GM12873 (cell line): ENCODE results near the gene HEXD.

Experiments used
- TF ChIP-seq, protein P1 (sequence below): IDR thresholded peaks from 2 replicates; pipeline ENCODE4 v1.5.1; 2012; ENCODE audit warnings: low read depth, mild to moderate bottlenecking, moderate library complexity, low read length, control low read depth; ENCODE audit not compliant: insufficient read depth; ENCODE audit errors: missing control alignments

Gene HEXD

DNA sequence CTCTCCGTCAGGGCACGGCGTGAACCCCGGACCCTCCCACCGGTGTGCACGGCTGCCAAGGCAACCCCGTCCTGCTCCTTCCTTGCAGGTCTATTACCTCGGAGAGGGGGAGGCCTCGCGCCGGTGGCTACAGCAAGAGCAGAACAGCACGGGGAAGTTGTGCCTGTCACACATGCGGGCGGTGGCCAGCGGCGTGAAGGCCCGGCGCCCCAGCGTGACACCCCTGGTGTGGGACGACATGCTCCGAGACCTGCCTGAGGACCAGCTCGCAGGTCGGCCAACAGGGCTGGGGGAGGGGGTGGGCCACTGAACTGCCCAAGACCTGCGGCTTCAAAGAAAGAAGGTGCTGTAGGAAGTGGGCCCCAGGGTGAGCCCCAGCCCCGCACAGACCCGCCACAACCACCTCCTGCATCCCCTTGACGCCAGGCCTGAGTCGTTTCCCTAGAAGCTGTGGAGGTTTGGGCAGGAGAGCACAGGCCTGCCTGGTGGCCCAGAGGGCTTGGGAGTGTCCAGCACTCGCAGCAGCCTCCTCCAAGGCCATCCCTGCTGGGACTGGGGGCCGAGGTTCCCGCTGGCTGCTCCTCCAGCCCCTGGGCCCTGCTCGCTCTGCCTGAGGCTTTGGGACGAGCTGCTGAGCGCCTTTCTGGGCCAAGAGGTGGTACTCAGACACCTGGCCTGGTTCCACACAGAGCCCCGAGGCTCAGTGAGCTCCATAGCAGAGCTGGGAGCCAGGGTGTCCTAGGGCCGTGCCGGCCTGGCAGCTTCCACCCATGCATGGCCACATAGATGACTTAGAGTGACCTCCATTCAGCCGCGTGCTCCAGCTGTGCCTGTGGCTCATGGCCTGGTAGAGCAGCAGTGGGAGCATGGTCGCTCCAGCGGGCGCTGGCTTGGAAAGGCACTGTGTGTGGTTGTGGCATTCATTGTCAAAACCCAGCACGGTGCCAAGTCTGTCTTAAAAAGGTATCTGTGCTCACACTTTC, 17.7 kb downstream of the HEXD start:
- TF ChIP-seq, protein P1, sequence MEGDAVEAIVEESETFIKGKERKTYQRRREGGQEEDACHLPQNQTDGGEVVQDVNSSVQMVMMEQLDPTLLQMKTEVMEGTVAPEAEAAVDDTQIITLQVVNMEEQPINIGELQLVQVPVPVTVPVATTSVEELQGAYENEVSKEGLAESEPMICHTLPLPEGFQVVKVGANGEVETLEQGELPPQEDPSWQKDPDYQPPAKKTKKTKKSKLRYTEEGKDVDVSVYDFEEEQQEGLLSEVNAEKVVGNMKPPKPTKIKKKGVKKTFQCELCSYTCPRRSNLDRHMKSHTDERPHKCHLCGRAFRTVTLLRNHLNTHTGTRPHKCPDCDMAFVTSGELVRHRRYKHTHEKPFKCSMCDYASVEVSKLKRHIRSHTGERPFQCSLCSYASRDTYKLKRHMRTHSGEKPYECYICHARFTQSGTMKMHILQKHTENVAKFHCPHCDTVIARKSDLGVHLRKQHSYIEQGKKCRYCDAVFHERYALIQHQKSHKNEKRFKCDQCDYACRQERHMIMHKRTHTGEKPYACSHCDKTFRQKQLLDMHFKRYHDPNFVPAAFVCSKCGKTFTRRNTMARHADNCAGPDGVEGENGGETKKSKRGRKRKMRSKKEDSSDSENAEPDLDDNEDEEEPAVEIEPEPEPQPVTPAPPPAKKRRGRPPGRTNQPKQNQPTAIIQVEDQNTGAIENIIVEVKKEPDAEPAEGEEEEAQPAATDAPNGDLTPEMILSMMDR: no peak

DNA sequence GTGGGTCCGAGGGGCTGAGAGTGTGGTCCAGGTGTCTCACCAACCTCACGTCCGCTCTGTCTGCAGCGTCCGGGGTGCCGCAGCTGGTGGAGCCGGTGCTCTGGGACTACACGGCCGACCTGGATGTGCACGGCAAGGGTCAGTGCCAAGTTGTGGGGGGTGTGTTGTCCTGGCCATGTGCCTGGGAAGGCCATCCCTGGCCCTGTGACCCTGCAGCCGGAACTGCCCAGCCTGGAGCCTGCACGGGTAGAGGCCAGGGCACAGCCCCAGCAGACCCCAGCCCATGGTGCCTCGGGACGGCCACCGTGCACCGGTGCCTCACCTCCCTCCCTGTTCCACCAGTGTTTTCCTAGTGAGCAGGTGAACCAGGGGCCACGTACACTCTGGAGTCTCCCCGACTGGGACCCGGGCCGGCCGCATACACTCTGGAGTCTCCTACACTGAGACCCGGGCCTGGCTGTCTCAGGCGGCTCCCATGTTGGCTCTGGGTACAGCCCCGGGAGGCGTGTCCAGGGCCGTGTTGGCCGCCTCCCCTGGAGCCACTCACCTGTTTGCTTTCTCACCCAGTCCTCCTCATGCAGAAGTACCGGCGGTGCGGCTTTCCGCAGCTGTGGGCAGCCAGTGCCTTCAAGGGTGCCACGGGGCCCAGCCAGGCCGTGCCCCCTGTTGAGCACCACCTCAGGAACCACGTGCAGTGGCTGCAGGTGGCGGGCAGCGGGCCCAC, 18.6 kb downstream of the HEXD start:
- TF ChIP-seq, protein P1: no peak

DNA sequence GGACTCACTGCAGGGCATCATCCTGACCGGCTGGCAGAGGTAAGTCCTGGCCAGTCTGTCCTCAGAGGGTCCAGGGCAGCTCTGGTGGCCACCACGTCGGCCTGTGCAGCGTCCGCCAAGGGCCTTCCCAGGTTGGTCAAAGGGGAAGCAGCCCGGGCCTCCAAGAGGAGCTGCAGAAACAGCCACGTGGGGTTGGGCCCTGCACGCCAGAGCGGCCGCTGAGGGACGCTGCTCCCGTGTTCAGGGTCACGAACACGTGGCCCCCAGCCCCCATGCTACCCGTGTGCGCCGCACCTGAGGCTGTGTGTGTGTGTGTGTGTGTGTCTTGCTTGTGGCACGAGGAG, 19.1 kb downstream of the HEXD start:
- TF ChIP-seq, protein P1: no peak

DNA sequence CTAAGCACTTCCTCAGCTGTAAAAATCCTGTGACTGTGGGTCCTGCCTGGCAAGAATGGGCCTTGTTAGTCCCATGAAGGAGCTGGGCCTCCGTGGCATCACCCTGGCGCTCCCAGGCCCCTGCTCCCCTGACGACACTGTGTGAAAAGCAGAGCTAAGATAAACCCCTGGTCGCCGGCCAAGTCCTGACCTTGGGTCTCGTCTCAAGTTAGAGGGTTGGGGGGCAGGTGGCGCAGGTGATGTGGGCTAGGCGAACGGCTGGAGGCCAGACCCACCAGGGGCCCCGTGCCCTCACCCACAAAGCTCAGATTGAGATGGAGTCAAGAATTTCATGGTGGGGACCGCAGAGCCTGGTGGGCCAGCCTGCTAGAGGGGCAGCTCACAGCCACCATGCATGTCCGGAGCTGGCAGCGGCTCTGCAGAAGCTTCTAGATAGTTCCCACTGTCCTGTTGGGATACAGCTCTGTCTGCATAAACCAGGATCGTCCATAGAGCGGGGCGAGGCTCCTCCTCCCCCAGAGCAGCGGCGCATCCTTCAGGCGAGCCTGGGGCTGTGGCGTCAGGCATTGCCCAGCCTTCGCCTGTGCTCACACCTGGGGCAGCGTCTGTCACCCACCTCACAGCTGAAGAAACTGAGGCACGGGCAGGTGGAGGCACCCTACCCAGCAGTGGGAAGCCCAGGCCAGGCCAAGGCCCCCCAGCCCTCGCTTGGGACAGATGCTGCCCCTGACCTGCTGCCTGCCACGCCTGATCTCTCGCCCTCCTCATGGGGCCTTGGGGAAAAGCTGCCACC, 20.4 kb downstream of the HEXD start:
- TF ChIP-seq, protein P1: no peak

DNA sequence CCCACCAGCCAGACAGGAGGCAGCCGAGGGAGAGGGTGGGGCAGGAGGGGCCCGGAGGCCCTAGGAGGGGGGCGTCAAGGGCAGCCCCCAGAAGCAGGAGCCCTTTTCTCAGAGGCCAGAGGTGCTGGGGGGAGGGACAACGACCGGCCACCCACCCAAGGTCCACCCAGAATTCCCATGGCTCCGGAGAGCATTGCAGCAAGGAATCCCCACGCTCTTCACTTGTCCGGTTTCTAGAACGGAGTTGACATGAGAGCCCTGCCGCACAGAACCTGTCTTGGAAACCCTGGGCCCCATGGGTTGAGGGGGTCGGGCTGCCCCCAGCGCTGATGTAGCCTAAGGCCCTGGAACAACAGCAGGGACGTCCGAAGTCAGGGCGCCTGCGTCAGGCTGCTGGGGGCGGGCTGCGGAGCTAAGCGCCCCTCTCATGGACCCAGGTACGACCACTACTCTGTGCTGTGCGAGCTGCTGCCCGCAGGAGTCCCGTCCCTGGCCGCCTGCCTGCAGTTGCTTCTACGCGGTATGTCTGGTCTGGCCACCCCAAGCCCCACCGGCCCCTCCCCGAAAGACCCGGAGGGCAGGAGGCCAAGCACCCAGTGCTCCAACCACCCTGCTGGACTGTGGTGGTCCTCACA, 21.2 kb downstream of the HEXD start:
- TF ChIP-seq, protein P1: no peak

DNA sequence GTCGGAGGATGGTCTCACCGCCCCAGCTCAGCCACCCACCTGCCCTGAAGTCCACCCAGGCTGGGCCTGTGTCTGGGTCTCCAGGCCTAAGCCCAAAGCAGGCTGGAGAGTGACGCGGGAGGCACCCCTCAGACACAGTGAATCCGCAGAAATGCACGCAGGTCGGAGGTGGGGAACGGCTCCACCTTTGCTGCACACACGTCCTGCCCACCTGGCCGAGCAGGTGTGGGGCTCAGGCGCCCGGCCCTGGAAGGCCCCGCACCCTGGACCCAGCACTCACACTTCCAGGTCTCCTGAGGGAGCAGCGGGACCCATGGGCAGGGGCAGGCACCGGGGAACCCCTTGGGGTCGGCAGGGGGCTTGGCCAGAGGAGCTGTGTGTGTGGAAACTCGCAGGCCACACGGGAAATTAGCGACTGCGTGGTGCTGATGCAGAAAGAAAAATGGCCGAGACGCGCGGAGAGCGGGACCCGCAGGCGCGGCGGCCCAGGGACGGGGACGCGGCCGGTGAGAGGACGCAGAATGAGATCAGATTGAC, 21.8 kb downstream of the HEXD start:
- TF ChIP-seq, protein P1: no peak
